ENCODE data around the gene BANP. TPM values are rescaled to one million over a fixed set of nuclear protein-coding genes. Genes with fewer than 3 reads are reported as not detected.

Gene BANP
- total and polyA plus RNA-seq, 12 donors, result 10.4 to 29.8 (median 21.7) TPM

GRCh38 chr16:87971933-87972332 lies 20.7 kb downstream of the BANP start:
- no peak for DNase-seq
- peaks cover 0 to 9% (median 0%) of the 10 kb centered on the region in 3 donors for H3K9me3 ChIP-seq (replicated peaks in 1 of 3)
- no peaks in the 10 kb centered on the region for H3K36me3 ChIP-seq (replicated peaks in 1 of 2)
- TF ChIP-seq CTCF (IDR thresholded peaks at IDR 0.05), result no peak
- no peak for TF ChIP-seq POLR2A (IDR thresholded peaks at IDR 0.05)
- H3K4me3 ChIP-seq, result no peak overlapping the region
- WGBS, 4 donors, result 97 to 100% (median 99%) methylated on average over 2 of the region's 2 CpGs
- H3K27ac ChIP-seq, result no peak overlapping the region
- intact Hi-C loops (cut with DNase I), result no loop called here
- no peaks in the 10 kb centered on the region for H3K27me3 ChIP-seq
- peaks cover under 1 to 5% of the 10 kb centered on the region in 2 donors for H3K4me1 ChIP-seq (replicated peaks in 1 of 2)

DNA sequence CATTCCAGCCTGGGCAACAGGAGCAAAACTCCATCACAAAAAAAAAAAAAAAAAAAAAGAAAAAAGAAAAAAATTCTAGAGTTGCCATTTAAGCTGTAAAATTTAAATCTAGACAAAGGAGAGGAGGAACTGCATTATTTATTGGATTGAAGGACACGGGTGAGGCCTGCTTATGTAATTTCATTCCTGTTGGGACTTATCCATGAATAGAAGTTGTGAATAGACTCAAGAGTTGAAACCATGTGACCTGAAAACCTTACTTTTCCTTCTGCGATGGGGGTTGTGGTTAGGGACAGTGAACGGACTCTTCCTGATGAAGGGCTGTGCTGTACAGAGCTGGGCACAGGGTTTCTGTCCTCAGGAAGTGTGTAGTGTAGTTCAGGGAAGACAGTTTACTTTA lies 22.5 kb downstream of the BANP start:
- Histone ChIP-seq H3K27me3 (no peaks in the 10 kb centered on the region), H3K36me3 (replicated peaks in 1 of 2) (no peaks in the 10 kb centered on the region), H3K27ac (no peak overlapping the region), H3K9me3 (replicated peaks in 1 of 3) (peaks cover 0 to 9% (median 0%) of the 10 kb centered on the region in 3 donors), H3K4me3 (no peak overlapping the region), H3K4me1 (replicated peaks in 1 of 2) (no peaks in the 10 kb centered on the region)
- DNase-seq, result no peak
- intact Hi-C loops (cut with DNase I), result no loop called here
- TF ChIP-seq CTCF (IDR thresholded peaks at IDR 0.05) (no peak), POLR2A (IDR thresholded peaks at IDR 0.05) (no peak)
- WGBS, 4 donors, result 76 to 86% (median 79%) methylated on average over 3 of the region's 3 CpGs

GRCh38 chr16:87974178-87974577 lies 22.9 kb downstream of the BANP start:
- H3K9me3 ChIP-seq (replicated peaks in 1 of 3), result peaks cover 0 to 9% (median 0%) of the 10 kb centered on the region in 3 donors
- no peak for DNase-seq
- no peaks in the 10 kb centered on the region for H3K36me3 ChIP-seq (replicated peaks in 1 of 2)
- H3K4me1 ChIP-seq (replicated peaks in 1 of 2), result no peaks in the 10 kb centered on the region
- WGBS, 4 donors, result 82 to 91% (median 85%) methylated on average over 9 of the region's 9 CpGs
- TF ChIP-seq CTCF (IDR thresholded peaks at IDR 0.05) (no peak), POLR2A (IDR thresholded peaks at IDR 0.05) (no peak)
- no peak overlapping the region for H3K4me3 ChIP-seq
- no peak overlapping the region for H3K27ac ChIP-seq
- intact Hi-C loops (cut with DNase I), result no loop called here
- no peaks in the 10 kb centered on the region for H3K27me3 ChIP-seq

GRCh38 chr16:87976665-87977064 lies 25.4 kb downstream of the BANP start:
- Histone ChIP-seq H3K27ac (no peak overlapping the region), H3K4me1 (replicated peaks in 1 of 2) (no peaks in the 10 kb centered on the region), H3K9me3 (replicated peaks in 1 of 3) (peaks cover 0 to 9% (median 0%) of the 10 kb centered on the region in 3 donors), H3K4me3 (no peak overlapping the region), H3K36me3 (replicated peaks in 1 of 2) (peaks cover 0 to 8% of the 10 kb centered on the region in 2 donors), H3K27me3 (no peaks in the 10 kb centered on the region)
- intact Hi-C loops (cut with DNase I), result no loop called here
- DNase-seq, result no peak
- 60 to 84% (median 74%) methylated on average over 3 of the region's 3 CpGs for WGBS, 4 donors
- no peak for TF ChIP-seq CTCF (IDR thresholded peaks at IDR 0.05)
- no peak for TF ChIP-seq POLR2A (IDR thresholded peaks at IDR 0.05)
